ENCODE results near the gene NUDT8. TPM values are rescaled to one million over a fixed set of nuclear protein-coding genes. Genes with fewer than 3 reads are reported as not detected.
"Not testable (repeated sequence)": the region's sequence is repeated elsewhere in the genome, so short reads cannot be mapped to it uniquely, and the experiment has no call there.

NUDT8 gene
- total RNA-seq, 2 donors from 2014 or later: 27.6 to 37.3 TPM

DNA sequence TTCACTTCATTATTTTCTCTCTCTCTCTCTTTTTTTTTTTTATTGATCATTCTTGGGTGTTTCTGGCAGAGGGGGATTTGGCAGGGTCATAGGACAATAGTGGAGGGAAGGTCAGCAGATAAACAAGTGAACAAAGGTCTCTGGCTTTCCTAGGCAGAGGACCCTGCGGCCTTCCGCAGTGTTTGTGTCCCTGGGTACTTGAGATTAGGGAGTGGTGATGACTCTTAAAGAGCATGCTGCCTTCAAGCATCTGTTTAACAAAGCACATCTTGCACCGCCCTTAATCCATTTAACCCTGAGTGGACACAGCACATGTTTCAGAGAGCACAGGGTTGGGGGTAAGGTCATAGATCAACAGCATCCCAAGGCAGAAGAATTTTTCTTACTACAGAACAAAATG lies 32.3 kb downstream of the NUDT8 start:
- H3K9me3 Mint-ChIP-seq; H3K27ac Mint-ChIP-seq; DNase-seq (ENCODE audit: low spot score in 2 of 2); H3K36me3 Mint-ChIP-seq; ATAC-seq: not testable (repeated sequence)

DNA sequence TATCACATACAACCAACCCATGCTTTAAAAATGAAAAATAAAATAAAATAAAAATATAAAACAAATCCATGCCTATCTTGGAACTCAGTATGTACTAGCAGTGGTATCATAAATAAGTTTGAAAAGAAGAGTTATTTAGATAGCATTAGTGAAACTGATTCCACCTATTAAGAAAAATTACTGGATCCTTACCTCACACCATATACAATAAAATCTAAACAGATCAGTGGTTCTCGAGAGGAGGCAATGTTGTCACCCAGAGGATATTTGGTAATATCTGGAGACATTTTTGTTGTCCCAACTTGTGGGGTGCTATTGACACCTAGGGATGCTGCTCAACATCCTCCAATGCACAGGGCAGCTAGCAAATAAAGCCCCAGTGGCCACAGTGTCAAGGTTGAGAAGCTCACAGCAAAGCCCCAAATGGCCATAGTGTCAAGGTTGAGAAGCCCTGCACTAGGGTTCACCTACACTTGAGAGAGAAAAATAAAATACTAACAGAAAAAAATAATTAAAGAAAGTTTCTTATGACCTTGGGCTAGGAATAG lies 32.9 kb downstream of the NUDT8 start:
- no peak for DNase-seq (ENCODE audit: low spot score in 2 of 2)
- no peak for ATAC-seq
- no peaks in the 10 kb centered on the region for H3K36me3 Mint-ChIP-seq
- H3K9me3 Mint-ChIP-seq: peaks cover 0 to 3% of the 10 kb centered on the region in 2 donors
- H3K27ac Mint-ChIP-seq: no peak overlapping the region

DNA sequence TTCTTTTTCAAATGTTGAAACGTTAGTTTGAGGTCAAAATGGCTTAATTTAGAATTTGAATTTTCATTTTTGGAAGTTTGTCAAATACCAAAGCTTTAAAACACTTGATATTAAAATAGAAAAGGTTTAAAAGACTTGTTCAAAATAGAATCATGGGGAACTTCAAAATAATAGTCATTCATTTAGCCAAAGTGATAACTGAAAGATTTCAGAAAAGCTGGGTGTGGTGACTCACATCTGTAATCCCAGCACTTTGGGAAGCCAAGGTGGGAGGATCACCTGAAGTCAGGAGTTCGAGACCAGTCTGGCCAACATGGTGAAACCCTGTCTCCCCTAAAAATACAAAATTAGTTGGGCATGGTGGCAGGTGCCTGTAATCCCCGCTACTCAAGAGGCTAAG lies 35.3 kb downstream of the NUDT8 start:
- no peak for ATAC-seq
- Mint-ChIP-seq H3K9me3 (peaks cover 0 to 3% of the 10 kb centered on the region in 2 donors), H3K36me3 (no peaks in the 10 kb centered on the region), H3K27ac (no peak overlapping the region)
- no peak for DNase-seq (ENCODE audit: low spot score in 2 of 2)

DNA sequence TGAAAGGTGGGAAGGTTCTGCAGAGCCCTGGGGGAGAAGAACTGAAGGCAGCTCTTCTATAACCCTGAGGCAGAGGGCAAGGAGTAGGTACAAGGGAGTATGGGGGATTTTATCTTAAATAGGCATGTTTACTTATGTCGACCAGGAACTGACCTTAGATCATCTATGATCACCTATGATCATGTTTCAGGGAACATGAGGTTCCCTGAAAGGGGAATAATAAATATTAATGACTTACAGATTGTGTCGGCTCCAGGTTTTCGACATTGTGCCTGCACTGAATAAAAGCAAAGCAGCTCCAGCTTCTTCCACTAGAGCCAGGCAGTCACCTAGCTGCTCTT lies 36.2 kb downstream of the NUDT8 start:
- DNase-seq (ENCODE audit: low spot score in 2 of 2) (no peak), ATAC-seq (no peak)
- no peaks in the 10 kb centered on the region for H3K36me3 Mint-ChIP-seq
- peaks cover 0 to 3% of the 10 kb centered on the region in 2 donors for H3K9me3 Mint-ChIP-seq
- no peak overlapping the region for H3K27ac Mint-ChIP-seq

DNA sequence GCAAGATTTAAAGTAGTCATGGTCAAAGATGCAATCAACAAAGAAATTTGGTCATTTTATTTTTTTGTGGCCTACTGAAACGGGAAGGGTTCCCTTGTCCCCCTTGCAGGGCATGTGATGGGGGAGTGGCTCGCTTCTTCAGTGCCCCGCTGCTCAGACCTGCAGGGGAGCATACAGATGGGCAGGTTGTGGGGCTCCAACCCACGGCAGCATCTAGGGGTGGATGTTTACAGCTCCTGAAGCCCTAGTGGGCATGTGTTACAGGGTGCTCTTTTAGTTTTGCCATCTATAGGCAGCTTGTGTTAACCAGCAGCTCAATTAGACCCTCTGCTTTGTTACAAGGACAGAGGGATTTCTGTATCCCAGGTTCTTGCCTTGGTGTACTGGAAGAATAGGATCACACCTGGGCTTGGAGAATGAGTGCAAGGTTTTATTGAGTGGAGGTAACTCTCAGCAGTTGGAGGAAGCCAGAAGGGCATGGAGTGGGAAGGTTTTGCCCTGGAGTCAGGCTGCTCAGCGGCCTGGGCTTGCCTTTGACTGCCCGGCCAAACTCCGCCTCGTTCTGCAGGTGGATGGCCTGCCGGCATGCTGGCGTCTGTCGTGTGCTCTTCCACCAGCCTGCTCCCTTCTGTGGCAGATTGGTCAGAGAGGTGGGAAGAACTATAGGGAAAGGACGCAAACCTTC lies 36.7 kb downstream of the NUDT8 start:
- no peak overlapping the region for H3K27ac Mint-ChIP-seq
- DNase-seq (ENCODE audit: low spot score in 2 of 2): no peak
- ATAC-seq: no peak
- peaks cover 0 to 2% of the 10 kb centered on the region in 2 donors for H3K36me3 Mint-ChIP-seq
- peaks cover 0 to 3% of the 10 kb centered on the region in 2 donors for H3K9me3 Mint-ChIP-seq

DNA sequence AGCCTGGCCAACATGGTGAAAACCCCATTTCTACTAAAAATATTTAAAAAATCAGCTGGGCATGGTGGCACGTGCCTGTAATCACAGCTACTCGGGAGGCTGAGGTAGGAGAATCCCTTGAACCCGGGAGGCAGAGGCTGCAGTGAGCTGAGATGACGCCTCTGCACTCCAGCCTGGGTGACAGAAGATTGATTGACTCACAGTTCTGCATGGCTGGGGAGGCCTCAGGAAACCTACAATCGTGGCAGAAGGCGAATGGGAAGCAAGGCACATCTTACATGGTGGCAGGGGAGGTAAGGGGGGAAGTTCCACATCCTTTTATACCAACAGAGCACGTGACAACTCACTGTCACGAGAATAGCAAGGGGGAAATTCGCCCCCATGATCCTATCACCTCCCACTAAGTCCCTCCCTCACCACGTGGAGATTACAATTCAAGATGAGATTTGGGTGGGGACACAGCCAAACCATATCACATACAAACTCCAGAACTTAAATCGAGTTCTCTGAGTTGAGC lies 40.8 kb downstream of the NUDT8 start:
- H3K9me3 Mint-ChIP-seq: peaks cover 0 to 18% of the 10 kb centered on the region in 2 donors
- not testable (repeated sequence) for DNase-seq (ENCODE audit: low spot score in 2 of 2); ATAC-seq
- H3K36me3 Mint-ChIP-seq: peaks cover 0 to 37% of the 10 kb centered on the region in 2 donors
- peak overlapping the region in 1 of 2 donors; percentile 19 for H3K27ac Mint-ChIP-seq

DNA sequence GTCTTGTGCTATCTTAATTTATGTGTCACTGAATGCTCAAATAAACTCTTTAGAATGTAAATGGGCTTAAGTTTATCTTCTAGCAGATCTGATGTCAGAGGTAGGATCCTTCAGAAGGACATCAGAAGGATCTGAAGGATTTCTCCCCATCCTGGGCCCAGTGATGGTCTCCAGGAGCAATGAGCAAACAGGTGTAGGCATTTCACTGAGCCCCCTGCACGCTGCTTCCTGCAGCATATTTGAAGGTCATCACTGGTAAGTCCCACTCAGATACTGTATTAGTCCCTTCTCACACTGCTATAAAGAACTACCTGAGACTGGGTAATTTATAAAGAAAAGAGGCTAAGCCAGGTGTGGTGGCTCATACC lies 41.6 kb downstream of the NUDT8 start:
- H3K9me3 Mint-ChIP-seq: peaks cover 0 to 18% of the 10 kb centered on the region in 2 donors
- H3K27ac Mint-ChIP-seq: peak overlapping the region in 1 of 2 donors; percentile 9
- DNase-seq (ENCODE audit: low spot score in 2 of 2) (no peak), ATAC-seq (no peak)
- peaks cover 0 to 37% of the 10 kb centered on the region in 2 donors for H3K36me3 Mint-ChIP-seq

DNA sequence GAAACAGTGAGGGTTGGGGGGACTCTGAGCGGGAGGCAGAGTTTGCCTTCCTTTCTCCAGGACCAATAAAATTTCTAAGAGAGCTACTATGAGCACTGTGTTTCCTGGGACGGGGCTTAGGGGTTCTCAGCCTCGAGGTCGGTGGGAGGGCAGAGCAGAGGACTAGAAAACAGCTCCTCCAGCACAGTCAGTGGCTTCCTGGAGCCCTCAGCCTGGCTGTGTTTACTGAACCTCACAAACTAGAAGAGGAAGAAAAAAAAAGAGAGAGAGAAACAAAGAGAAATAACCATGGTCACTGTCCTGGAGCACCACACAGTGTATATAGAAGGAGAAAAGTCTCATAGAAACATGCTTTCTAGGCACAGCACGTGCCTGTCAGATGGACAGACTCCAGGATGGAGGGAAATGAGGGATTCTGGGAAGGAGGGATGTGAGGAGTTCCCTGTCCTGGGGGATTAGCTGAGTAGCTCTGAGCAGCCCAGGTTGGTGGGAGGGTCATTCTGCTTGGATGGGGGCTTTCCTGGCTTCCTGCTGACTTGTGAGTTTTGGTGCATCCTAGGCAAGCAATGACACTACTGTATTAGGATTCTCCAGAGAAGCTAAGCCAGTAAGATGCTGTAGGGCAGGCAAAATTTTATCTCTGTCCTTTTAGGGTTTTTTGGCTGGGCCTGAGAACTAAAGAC lies 43.0 kb downstream of the NUDT8 start:
- H3K27ac Mint-ChIP-seq: peak overlapping the region in 1 of 2 donors; percentile 9
- H3K36me3 Mint-ChIP-seq: peaks cover 0 to 37% of the 10 kb centered on the region in 2 donors
- H3K9me3 Mint-ChIP-seq: peaks cover 0 to 18% of the 10 kb centered on the region in 2 donors
- DNase-seq (ENCODE audit: low spot score in 2 of 2) (no peak), ATAC-seq (no peak)

DNA sequence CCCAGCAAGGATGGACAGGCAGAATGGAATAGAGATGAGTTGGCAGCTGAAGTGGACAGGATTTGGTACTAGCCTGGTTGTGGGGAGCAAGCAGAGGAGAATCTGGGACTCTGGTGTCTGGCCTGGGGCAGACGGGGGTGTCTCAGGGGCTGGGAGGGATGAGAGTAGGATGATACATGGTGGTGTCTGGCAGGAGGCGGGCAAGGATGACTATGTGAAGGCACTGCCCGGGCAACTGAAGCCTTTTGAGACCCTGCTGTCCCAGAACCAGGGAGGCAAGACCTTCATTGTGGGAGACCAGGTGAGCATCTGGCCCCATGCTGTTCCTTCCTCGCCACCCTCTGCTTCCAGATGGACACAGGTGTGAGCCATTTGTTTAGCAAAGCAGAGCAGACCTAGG lies 43.8 kb downstream of the NUDT8 start:
- peak overlapping the region in 1 of 2 donors; percentile 9 for H3K27ac Mint-ChIP-seq
- DNase-seq (ENCODE audit: low spot score in 2 of 2) (no peak), ATAC-seq (no peak)
- peaks cover 0 to 18% of the 10 kb centered on the region in 2 donors for H3K9me3 Mint-ChIP-seq
- peaks cover 0 to 37% of the 10 kb centered on the region in 2 donors for H3K36me3 Mint-ChIP-seq

DNA sequence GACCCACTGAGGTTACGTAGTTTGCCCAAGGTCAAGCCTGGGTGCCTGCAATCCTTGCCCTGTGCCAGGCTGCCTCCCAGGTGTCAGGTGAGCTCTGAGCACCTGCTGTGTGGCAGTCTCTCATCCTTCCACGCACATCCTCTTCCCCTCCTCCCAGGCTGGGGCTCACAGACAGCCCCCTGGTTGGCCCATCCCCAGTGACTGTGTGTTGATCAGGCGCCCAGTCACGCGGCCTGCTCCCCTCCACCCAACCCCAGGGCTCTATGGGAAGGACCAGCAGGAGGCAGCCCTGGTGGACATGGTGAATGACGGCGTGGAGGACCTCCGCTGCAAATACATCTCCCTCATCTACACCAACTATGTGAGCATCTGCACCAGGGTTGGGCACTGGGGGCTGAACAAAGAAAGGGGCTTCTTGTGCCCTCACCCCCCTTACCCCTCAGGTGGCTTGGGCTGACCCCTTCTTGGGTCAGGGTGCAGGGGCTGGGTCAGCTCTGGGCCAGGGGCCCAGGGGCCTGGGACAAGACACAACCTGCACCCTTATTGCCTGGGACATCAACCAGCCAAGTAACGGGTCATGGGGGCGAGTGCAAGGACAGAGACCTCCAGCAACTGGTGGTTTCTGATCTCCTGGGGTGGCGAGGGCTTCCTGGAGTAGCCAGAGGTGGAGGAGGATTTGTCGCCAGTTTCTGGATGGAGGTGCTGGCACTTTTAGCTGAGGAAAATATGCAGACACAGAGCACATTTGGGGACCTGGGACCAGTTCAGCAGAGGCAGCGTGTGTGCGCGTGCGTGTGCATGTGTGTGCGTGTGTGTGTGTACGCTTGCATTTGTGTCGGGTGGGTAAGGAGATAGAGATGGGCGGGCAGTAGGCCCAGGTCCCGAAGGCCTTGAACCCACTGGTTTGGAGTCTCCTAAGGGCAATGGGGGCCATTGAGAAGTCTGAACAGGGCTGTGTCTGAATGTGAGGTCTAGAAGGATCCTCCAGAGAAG lies 44.6 kb downstream of the NUDT8 start:
- Mint-ChIP-seq H3K27ac (peak overlapping the region; percentile 58 to 94), H3K36me3 (peaks cover 0 to 37% of the 10 kb centered on the region in 2 donors), H3K9me3 (peaks cover 0 to 18% of the 10 kb centered on the region in 2 donors)
- DNase-seq (ENCODE audit: low spot score in 2 of 2) (no peak), ATAC-seq (no peak)

DNA sequence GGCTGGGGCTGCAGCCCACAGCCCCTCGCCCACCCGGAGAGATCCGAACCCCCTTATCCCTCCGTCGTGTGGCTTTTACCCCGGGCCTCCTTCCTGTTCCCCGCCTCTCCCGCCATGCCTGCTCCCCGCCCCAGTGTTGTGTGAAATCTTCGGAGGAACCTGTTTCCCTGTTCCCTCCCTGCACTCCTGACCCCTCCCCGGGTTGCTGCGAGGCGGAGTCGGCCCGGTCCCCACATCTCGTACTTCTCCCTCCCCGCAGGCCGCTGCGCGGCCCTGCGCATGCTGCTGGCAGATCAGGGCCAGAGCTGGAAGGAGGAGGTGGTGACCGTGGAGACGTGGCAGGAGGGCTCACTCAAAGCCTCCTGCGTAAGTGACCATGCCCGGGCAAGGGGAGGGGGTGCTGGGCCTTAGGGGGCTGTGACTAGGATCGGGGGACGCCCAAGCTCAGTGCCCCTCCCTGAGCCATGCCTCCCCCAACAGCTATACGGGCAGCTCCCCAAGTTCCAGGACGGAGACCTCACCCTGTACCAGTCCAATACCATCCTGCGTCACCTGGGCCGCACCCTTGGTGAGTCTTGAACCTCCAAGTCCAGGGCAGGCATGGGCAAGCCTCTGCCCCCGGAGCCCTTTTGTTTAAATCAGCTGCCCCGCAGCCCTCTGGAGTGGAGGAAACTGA lies 45.4 kb downstream of the NUDT8 start:
- DNase-seq (ENCODE audit: low spot score in 2 of 2) (peak in 1 of 2 donors; percentile 41), ATAC-seq (peak; percentile 4 to 35)
- peak overlapping the region; percentile 58 to 94 for H3K27ac Mint-ChIP-seq
- peaks cover 0 to 18% of the 10 kb centered on the region in 2 donors for H3K9me3 Mint-ChIP-seq
- H3K36me3 Mint-ChIP-seq: peaks cover 0 to 37% of the 10 kb centered on the region in 2 donors

DNA sequence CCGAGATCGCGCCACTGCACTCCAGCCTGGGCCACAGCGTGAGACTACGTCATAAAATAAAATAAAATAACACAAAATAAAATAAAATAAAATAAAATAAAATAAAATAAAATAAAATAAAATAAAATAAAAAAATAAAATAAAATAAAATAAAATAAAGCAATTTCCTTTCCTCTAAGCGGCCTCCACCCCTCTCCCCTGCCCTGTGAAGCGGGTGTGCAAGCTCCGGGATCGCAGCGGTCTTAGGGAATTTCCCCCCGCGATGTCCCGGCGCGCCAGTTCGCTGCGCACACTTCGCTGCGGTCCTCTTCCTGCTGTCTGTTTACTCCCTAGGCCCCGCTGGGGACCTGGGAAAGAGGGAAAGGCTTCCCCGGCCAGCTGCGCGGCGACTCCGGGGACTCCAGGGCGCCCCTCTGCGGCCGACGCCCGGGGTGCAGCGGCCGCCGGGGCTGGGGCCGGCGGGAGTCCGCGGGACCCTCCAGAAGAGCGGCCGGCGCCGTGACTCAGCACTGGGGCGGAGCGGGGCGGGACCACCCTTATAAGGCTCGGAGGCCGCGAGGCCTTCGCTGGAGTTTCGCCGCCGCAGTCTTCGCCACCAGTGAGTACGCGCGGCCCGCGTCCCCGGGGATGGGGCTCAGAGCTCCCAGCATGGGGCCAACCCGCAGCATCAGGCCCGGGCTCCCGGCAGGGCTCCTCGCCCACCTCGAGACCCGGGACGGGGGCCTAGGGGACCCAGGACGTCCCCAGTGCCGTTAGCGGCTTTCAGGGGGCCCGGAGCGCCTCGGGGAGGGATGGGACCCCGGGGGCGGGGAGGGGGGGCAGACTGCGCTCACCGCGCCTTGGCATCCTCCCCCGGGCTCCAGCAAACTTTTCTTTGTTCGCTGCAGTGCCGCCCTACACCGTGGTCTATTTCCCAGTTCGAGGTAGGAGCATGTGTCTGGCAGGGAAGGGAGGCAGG lies 46.2 kb downstream of the NUDT8 start, which contains the start of gene GSTP1:
TSS of gene GSTP1 (plus strand) at position 566 of the 958 bp plus-strand sequence. CDS start at position 598, 32 bp downstream.
- peaks cover 0 to 37% of the 10 kb centered on the region in 2 donors for H3K36me3 Mint-ChIP-seq
- peaks cover 0 to 18% of the 10 kb centered on the region in 2 donors for H3K9me3 Mint-ChIP-seq
- peak within 1 kb of the TSS; percentile 62 to 94 for H3K27ac Mint-ChIP-seq
- peak; percentile 87 to 96 for ATAC-seq
- DNase-seq (ENCODE audit: low spot score in 2 of 2): peak; percentile 80 to 85

DNA sequence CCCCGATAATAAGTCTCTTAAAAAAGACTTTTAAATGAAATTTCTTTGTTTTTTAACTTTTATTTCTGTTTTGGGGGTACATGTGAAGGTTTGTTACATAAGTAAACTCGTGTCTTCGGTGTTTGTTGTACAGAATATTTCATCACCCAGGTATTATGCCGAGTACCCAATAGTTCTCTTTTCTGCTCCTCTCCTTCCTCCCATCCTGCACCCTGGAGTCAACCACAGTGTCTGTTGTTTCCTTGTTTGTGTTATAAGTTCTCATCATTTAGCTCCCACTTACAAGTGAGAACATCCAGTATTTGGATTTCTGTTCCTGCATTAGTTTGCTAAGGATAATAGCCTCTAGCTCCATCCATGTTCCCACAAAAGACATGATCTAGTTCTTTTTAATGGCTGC lies 47.7 kb downstream of the NUDT8 start:
- Mint-ChIP-seq H3K9me3 (peaks cover 0 to 13% of the 10 kb centered on the region in 2 donors), H3K27ac (no peak overlapping the region), H3K36me3 (peaks cover 0 to 24% of the 10 kb centered on the region in 2 donors)
- ATAC-seq (no peak), DNase-seq (ENCODE audit: low spot score in 2 of 2) (no peak)

DNA sequence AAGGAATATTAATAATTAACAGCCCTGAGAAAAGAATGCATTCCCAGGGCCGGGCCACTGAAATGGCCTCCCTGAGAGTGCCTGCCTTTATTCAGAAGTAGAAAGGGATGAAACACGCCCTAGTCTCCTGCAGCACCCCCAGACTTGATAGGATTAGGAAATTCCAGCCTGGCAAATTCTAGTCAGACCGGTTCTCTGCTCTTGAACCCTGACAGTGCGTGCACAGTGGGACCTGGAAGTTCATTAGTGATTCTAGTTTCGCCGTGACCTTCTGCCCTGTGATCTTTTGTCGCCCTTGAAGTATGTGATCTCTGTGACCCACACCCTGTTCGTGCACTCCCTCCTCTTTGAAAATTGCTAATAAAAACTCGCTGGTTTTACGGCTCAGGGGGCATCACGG lies 48.3 kb downstream of the NUDT8 start:
- H3K27ac Mint-ChIP-seq: peak overlapping the region in 1 of 2 donors; percentile 33
- peaks cover 0 to 9% of the 10 kb centered on the region in 2 donors for H3K9me3 Mint-ChIP-seq
- ATAC-seq (no peak), DNase-seq (ENCODE audit: low spot score in 2 of 2) (no peak)
- H3K36me3 Mint-ChIP-seq: peaks cover 0 to 19% of the 10 kb centered on the region in 2 donors

DNA sequence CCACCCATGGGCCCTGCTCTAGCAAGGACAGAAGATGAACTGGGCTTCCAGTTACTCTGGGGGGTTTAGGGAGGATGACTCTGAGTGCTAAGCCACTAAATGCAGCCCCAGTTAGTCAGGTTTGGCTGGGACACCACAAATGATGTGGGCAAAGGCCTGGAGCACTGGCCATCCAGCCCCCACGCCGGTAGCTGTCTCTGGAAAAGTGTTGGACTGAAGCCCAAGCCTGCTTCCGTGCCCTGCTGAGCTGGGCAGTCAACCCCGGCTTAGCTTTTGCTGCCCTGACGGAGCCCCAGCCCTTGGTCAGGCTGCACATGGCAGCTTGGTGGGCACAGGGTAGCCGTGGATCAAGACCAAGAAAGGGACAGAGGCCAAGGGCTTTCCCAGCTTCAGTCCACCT lies 51.8 kb downstream of the NUDT8 start:
- DNase-seq (ENCODE audit: low spot score in 2 of 2) (no peak), ATAC-seq (no peak)
- H3K36me3 Mint-ChIP-seq: no peaks in the 10 kb centered on the region
- H3K27ac Mint-ChIP-seq: no peak overlapping the region
- H3K9me3 Mint-ChIP-seq: no peaks in the 10 kb centered on the region
